ENCODE data around the gene PRMT2. TPM values are rescaled to one million over a fixed set of nuclear protein-coding genes. Genes with fewer than 3 reads are reported as not detected.

PRMT2 gene
- total RNA-seq, 2 donors from 2014 or later: 73.6 to 87.1 TPM

GRCh38 chr21:46597031-46597430, 38.4 kb upstream of the PRMT2 start:
- 90 to 100% methylated on average over 2 to 8 of the region's 8 CpGs for WGBS, 2 experiments (ENCODE audit: insufficient coverage in 1 of 2, insufficient read length in 1 of 2)

DNA sequence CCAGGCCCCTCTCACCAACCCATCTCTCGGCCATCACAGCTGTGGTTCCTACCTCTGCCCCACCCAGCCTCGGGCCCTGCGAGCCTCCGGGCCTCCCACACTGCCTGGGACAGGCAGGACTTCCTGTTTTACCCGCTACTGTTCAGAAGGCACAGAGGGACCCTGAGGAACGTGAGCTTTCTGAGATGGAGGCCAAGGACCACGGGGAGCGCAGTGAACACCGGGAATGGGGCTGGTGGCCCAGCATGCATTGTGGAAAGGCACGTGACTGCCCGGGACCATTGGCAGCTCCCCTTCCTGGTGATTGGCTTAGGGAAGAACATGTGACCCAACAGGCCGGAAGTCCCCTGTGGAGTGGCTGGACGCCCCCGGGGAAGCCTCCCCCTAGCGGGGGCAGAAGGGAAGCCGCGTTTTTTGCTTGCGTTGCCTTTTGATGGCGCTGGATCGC, 37.6 kb upstream of the PRMT2 start:
- 93 to 95% methylated on average over 11 to 20 of the region's 20 CpGs for WGBS, 2 experiments (ENCODE audit: insufficient coverage in 1 of 2, insufficient read length in 1 of 2)
- peaks cover 8% of the 10 kb centered on the region for H3K27me3 ChIP-seq (ENCODE audit: control insufficient read depth, insufficient read depth, low read length, poor library complexity, severe bottlenecking)
- H3K36me3 ChIP-seq (ENCODE audit: control insufficient read depth, insufficient read depth, low read length): no peaks in the 10 kb centered on the region
- H3K4me1 Mint-ChIP-seq: no peaks in the 10 kb centered on the region
- H3K9me3 ChIP-seq (ENCODE audit: control insufficient read depth, low read length): peaks cover 18% of the 10 kb centered on the region
- no peak overlapping the region for H3K4me3 ChIP-seq (ENCODE audit: low read length)
- H3K27ac Mint-ChIP-seq: no peak overlapping the region
- H3K4me1 ChIP-seq (ENCODE audit: control insufficient read depth, insufficient read depth, low read length): peaks cover 3% of the 10 kb centered on the region
- H3K9me3 Mint-ChIP-seq: peaks cover 27% of the 10 kb centered on the region
- H3K4me3 Mint-ChIP-seq: no peak overlapping the region
- H3K36me3 Mint-ChIP-seq (ENCODE audit: low read depth): peaks cover 4% of the 10 kb centered on the region
- TF ChIP-seq, protein P1, sequence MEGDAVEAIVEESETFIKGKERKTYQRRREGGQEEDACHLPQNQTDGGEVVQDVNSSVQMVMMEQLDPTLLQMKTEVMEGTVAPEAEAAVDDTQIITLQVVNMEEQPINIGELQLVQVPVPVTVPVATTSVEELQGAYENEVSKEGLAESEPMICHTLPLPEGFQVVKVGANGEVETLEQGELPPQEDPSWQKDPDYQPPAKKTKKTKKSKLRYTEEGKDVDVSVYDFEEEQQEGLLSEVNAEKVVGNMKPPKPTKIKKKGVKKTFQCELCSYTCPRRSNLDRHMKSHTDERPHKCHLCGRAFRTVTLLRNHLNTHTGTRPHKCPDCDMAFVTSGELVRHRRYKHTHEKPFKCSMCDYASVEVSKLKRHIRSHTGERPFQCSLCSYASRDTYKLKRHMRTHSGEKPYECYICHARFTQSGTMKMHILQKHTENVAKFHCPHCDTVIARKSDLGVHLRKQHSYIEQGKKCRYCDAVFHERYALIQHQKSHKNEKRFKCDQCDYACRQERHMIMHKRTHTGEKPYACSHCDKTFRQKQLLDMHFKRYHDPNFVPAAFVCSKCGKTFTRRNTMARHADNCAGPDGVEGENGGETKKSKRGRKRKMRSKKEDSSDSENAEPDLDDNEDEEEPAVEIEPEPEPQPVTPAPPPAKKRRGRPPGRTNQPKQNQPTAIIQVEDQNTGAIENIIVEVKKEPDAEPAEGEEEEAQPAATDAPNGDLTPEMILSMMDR (conservative IDR thresholded peaks at IDR 0.05): no peak
- H3K27ac ChIP-seq (ENCODE audit: low read depth, low read length): peak overlapping the region; percentile 55
- peak; percentile 31 for DNase-seq
- no peak overlapping the region for H3K9ac ChIP-seq (ENCODE audit: extremely low read depth, low read length, poor library complexity, severe bottlenecking)
- H3K27me3 Mint-ChIP-seq (ENCODE audit: insufficient read depth): peaks cover 5% of the 10 kb centered on the region

More at GRCh38 chr21:46597031-46597430, 38.4 kb upstream of the PRMT2 start:
- Mint-ChIP-seq H3K9me3 (peaks cover 36% of the 10 kb centered on the region), H3K27ac (no peak overlapping the region), H3K4me1 (no peaks in the 10 kb centered on the region), H3K4me3 (no peak overlapping the region), H3K36me3 (ENCODE audit: low read depth) (peaks cover 4% of the 10 kb centered on the region), H3K27me3 (ENCODE audit: insufficient read depth) (peaks cover 6% of the 10 kb centered on the region)
- no peaks in the 10 kb centered on the region for H3K36me3 ChIP-seq (ENCODE audit: control insufficient read depth, insufficient read depth, low read length)
- peak; percentile 31 for DNase-seq
- H3K4me1 ChIP-seq (ENCODE audit: control insufficient read depth, insufficient read depth, low read length): peaks cover 1% of the 10 kb centered on the region
- peaks cover 8% of the 10 kb centered on the region for H3K27me3 ChIP-seq (ENCODE audit: control insufficient read depth, insufficient read depth, low read length, poor library complexity, severe bottlenecking)
- TF ChIP-seq, protein P1 (conservative IDR thresholded peaks at IDR 0.05): no peak
- no peak overlapping the region for H3K27ac ChIP-seq (ENCODE audit: low read depth, low read length)
- H3K9ac ChIP-seq (ENCODE audit: extremely low read depth, low read length, poor library complexity, severe bottlenecking): no peak overlapping the region
- H3K9me3 ChIP-seq (ENCODE audit: control insufficient read depth, low read length): peaks cover 18% of the 10 kb centered on the region
- H3K4me3 ChIP-seq (ENCODE audit: low read length): no peak overlapping the region

DNA sequence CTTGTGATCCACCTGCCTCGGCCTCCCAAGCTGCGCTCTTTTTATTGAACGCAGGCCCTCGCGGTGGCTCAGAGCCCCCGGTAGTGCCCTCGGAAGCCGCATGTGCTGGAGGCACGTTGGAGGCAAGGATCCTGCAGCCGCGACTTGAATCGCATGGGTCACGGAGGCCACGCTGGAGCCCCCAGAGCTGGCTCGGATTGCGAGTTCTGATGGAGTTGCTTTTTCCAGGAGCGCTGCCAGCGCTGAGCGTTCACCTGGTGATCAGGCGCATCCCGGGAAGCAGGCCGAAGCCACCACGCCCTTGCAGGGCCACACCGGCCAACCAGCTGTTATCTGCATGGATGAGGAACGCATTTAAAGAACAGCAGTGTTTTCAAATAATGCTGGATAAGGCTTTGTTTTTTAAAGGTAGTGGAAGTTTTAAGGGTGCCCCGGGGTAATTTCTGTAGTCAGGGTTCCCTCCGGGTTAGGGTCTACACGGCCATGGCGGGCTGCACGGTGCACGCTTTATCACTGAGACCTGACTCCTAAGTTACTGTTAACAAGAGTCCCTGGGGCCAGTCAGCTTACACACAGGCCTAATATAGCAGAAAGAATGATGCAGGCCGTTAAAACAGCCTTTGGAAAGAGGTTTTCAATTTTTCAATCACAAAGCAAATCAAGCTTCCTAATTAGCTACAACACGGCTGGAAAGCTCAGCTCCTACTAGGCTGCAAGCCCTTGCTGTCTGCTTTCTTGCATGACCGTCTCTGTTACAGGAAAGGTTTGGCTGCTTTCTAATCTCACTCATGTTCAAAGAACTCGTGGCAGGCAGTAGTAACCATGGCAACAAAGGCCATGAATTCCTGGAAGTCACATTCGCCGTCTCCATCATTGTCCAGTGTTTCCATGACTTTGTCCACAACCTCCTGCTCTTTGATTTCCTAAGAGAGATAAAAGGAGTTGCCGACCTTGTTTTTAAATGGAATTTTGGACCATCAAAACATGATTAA, 36.6 kb upstream of the PRMT2 start:
- no peak overlapping the region for H3K4me3 Mint-ChIP-seq
- H3K27me3 Mint-ChIP-seq (ENCODE audit: insufficient read depth): peaks cover 4% of the 10 kb centered on the region
- Histone ChIP-seq H3K4me3 (ENCODE audit: low read length) (no peak overlapping the region), H3K9ac (ENCODE audit: extremely low read depth, low read length, poor library complexity, severe bottlenecking) (no peak overlapping the region), H3K27me3 (ENCODE audit: control insufficient read depth, insufficient read depth, low read length, poor library complexity, severe bottlenecking) (peaks cover 8% of the 10 kb centered on the region), H3K27ac (ENCODE audit: low read depth, low read length) (peak overlapping the region; percentile 96), H3K36me3 (ENCODE audit: control insufficient read depth, insufficient read depth, low read length) (no peaks in the 10 kb centered on the region), H3K4me1 (ENCODE audit: control insufficient read depth, insufficient read depth, low read length) (peaks cover 3% of the 10 kb centered on the region), H3K9me3 (ENCODE audit: control insufficient read depth, low read length) (peaks cover 10% of the 10 kb centered on the region)
- WGBS, 2 experiments (ENCODE audit: insufficient coverage in 1 of 2, insufficient read length in 1 of 2): 88 to 93% methylated on average over 33 to 38 of the region's 38 CpGs
- DNase-seq: no peak
- H3K36me3 Mint-ChIP-seq (ENCODE audit: low read depth): no peaks in the 10 kb centered on the region
- TF ChIP-seq, protein P1 (conservative IDR thresholded peaks at IDR 0.05): no peak
- H3K27ac Mint-ChIP-seq: no peak overlapping the region
- H3K4me1 Mint-ChIP-seq: peaks cover 2% of the 10 kb centered on the region
- peaks cover 18% of the 10 kb centered on the region for H3K9me3 Mint-ChIP-seq

Measured in endodermal cell (in vitro differentiated cells).